HUES48 (cell line): ENCODE results near the gene ACSF3.

Source experiments
- H3K27ac ChIP-seq: one replicate; pipeline ENCODE4 v1.7.0; 2013; ENCODE audit warnings: low read depth, low read length, inconsistent platforms
- H3K27me3 ChIP-seq: 2 replicates; pipeline ENCODE4 v1.6.1; 2013; ENCODE audit warnings: mild to moderate bottlenecking, low read length; ENCODE audit not compliant: control insufficient read depth, insufficient read depth
- H3K36me3 ChIP-seq: 2 replicates; pipeline ENCODE4 v1.6.1; 2013; ENCODE audit warnings: low read length; ENCODE audit not compliant: control insufficient read depth, insufficient read depth
- H3K4me1 ChIP-seq: 2 replicates; pipeline ENCODE4 v1.6.1; 2013; ENCODE audit warnings: mild to moderate bottlenecking, low read length; ENCODE audit not compliant: control insufficient read depth, insufficient read depth
- H3K4me3 ChIP-seq: 2 replicates; pipeline ENCODE4 v1.5.1; 2013; ENCODE audit warnings: mild to moderate bottlenecking, low read depth, low read length
- H3K9ac ChIP-seq: 2 replicates; pipeline ENCODE4 v1.6.1; 2013; ENCODE audit warnings: mild to moderate bottlenecking, low read depth, low read length, moderate library complexity
- H3K9me3 ChIP-seq: 2 replicates; pipeline ENCODE4 v1.6.1; 2013; ENCODE audit warnings: low read length; ENCODE audit not compliant: control insufficient read depth, insufficient read depth

The ACSF3 gene

DNA sequence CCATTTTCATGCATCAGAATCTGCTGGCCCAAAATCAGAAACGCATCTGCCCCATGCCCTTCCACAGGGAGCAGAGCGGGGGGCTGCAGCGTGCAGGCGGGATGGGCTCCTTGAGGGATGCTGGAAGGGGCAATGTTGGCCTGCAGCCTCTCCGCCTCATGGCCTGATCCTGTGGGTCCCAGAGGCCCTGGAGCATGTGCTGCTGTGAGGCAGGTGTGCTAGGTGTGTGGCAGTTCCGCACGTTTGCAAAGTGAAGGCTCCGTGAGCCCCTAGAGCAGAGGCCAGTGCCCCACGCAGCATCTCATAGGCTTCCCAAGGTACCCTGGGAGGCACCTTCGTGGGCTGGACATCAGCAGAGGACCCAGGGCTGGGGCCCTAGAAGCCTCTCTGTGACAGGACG, 41.5 kb downstream of the ACSF3 start:
- no peaks in the 10 kb centered on the region for H3K9me3 ChIP-seq
- peaks cover 17% of the 10 kb centered on the region for H3K36me3 ChIP-seq
- H3K4me3 ChIP-seq, result no peak overlapping the region
- H3K27me3 ChIP-seq, result no peaks in the 10 kb centered on the region
- no peak overlapping the region for H3K9ac ChIP-seq
- no peak overlapping the region for H3K27ac ChIP-seq
- H3K4me1 ChIP-seq, result no peaks in the 10 kb centered on the region

DNA sequence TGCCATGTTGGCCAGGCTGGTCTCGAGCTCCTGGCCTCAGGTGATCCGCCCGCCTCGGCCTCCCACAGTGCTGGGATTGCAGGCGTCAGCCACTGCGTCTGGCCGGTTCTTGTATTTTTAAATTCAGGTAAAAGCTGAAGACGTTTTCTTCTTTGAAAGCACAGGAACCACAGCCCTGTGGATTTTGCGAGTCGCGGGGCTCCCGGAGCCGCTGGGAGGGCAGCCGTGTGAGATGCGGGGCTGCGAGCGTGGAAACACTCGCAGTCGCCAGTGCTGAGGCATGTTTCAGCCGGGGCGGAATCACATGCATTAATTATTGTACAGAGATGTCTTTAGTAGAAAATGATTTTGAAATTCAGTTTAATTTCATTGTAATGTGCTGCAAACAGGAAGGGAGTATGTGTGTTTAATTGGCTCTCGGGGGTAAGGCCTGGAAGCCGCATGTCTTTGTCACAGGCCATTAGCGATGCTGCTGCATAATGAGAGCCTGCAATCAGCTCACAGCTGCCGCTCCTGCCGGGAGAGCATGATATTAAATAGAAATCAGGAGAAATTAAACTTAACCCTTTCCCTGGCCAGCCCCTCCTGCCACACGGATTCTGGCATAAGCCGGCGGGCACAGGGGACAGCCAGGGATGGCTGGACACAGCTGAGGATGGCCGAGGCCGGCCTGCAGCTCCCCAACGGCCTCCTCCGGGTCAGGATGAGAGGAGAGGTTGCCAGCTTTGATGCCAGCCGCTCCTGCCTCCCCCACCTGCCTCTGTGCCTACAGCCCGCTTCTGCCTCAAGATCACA, 42.5 kb downstream of the ACSF3 start:
- Histone ChIP-seq H3K9ac (no peak overlapping the region), H3K9me3 (no peaks in the 10 kb centered on the region)

DNA sequence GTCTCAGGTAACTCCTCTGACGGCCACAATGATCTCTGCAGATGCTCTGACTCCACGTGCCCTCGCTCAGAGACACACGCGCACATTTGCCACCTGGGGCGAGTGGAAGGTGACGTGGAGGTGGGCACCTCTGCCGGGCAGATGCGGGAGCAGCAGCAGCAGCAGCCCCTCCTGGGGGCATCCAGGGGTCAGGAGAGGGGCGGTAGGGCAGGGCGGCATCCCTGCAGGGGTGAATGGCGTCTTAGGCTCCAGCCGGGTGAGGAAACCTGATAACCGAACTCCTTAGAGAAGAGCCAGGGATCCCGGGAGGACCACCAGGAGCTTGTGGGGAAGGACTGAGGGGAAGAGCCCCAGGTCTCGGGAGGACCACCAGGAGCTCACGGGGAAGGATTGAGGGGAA, 43.3 kb downstream of the ACSF3 start:
- Histone ChIP-seq H3K27me3 (no peaks in the 10 kb centered on the region), H3K4me1 (no peaks in the 10 kb centered on the region), H3K27ac (no peak overlapping the region), H3K9ac (no peak overlapping the region), H3K4me3 (no peak overlapping the region), H3K36me3 (peaks cover 31% of the 10 kb centered on the region), H3K9me3 (no peaks in the 10 kb centered on the region)

More for the DNA sequence above, 42.5 kb downstream of the ACSF3 start:
- Histone ChIP-seq H3K27me3 (no peaks in the 10 kb centered on the region), H3K27ac (no peak overlapping the region), H3K4me3 (no peak overlapping the region), H3K4me1 (no peaks in the 10 kb centered on the region), H3K36me3 (peaks cover 26% of the 10 kb centered on the region)

DNA sequence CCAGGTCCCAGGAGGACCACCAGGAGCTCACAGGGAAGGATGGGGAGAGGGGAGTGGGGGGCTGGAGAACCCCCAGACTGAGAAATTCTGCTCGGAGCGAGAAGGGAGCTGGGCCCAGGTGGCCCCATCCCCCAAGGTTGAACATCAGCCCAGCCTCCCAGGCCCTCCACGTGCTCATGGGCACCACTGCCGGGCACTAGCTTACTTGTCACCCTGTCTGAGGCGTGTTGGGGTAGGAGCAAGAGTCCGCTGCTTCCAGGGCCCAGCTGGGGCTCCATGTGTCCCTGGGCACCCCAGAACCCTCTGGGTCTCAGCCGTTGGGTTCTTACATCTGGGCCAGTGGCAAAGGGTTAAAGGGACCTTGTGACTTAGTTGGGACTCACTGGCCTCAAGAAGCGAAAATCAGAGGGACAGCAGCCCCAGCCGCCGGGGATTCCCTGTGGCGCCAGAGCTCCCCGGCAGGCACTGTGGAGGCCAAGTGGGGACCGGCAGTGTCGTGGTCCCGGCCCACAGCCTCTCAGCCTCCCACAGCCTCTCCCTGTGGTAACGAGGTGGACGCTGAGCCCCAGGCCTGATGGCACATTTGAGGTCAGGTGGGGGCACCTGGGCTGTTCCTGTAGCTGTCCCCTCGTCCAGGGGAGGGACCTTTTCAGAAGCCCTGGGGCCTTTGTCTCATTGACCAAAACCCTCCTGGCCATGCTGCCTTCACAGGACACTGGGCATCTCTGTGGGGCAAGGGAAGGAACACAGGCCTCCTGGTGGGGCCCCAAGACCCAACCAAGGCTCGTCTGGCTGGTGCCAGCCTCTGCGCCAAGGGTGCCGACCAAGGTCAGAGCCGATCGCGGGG, 44.2 kb downstream of the ACSF3 start:
- Histone ChIP-seq H3K4me1 (no peaks in the 10 kb centered on the region), H3K27me3 (no peaks in the 10 kb centered on the region), H3K9me3 (no peaks in the 10 kb centered on the region), H3K9ac (no peak overlapping the region), H3K36me3 (peaks cover 30% of the 10 kb centered on the region), H3K27ac (no peak overlapping the region), H3K4me3 (no peak overlapping the region)

DNA sequence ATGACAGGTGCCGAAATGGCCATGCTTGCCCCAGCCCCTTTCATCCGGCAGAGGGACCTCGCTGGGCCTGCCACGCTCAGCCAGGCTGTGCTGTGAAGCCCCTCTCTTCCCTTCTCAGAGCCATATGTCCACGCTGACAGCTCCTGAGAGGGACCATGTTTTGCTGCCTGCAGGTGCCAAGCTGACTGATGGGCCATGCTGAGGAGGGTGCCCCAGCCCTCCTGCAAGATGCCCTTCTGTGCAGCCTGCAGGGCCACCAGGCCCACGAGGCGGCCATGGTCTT, 44.8 kb downstream of the ACSF3 start:
- peaks cover 29% of the 10 kb centered on the region for H3K36me3 ChIP-seq
- no peaks in the 10 kb centered on the region for H3K4me1 ChIP-seq
- no peaks in the 10 kb centered on the region for H3K9me3 ChIP-seq
- H3K9ac ChIP-seq, result no peak overlapping the region
- no peak overlapping the region for H3K4me3 ChIP-seq
- H3K27me3 ChIP-seq, result no peaks in the 10 kb centered on the region
- no peak overlapping the region for H3K27ac ChIP-seq

DNA sequence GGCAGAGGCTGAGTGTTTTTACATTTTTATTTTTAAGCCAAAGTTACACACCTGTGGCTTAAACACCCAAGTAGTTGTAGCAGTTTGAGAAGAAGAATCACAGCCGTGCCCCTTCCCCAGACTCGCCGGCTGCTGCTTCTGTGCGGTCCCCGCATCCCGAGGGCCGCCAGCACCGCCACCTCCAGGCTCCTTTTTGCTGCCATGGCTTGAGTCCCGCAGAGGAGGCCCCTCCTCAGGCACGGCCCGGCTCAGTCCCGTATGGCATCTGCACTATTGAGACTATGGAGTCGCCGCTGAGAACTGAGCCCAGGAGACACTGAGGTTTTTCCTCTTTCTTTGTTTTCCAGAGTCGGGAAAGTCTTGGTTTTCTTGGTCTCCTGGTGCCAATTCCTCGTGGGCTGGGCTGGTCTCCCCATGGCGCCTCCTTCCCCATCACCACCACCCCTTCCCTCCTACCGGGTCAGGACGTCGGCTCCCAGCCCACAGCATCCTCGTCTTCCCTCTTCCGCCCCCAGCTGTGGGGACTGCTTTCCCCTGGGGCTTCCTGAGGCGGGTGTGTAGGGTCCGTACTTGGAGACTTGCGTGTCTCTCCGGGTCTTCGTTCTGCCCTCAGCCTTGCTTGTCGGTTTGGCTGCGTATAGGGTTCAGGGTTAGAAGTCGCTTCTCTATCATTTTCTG, 45.3 kb downstream of the ACSF3 start:
- Histone ChIP-seq H3K36me3 (peaks cover 24% of the 10 kb centered on the region; the same call in 1 of the 2 replicates), H3K4me3 (no peak overlapping the region), H3K27me3 (no peaks in the 10 kb centered on the region), H3K9ac (no peak overlapping the region), H3K9me3 (no peaks in the 10 kb centered on the region), H3K27ac (no peak overlapping the region), H3K4me1 (no peaks in the 10 kb centered on the region)

DNA sequence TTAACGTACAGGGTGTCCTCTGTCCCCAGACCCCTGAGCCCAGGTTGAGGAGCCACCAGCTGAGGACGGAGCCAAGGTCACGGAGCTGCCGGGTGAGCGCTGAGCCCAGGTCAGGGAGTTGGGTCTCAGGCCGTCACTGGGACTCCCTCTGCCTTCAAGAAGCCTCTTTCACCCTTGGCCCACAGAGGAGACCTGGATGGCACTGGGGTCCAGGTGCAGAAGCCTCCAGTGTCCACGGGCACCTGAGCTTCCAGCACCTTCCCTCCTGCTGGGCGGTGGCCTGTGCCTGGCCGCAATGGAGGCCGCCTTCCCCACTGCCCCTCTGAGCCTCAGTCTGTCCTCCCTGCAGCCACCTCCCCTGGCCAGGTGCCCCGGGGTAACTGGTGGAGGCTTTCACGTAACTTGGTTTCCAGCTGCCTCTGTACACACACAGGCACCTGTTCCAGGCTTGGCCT, 46.3 kb downstream of the ACSF3 start:
- no peak overlapping the region for H3K9ac ChIP-seq
- H3K36me3 ChIP-seq, result peaks cover 23% of the 10 kb centered on the region; the same call in 1 of the 2 replicates
- H3K4me3 ChIP-seq, result no peak overlapping the region
- no peaks in the 10 kb centered on the region for H3K9me3 ChIP-seq
- no peak overlapping the region for H3K27ac ChIP-seq
- no peaks in the 10 kb centered on the region for H3K4me1 ChIP-seq
- H3K27me3 ChIP-seq, result no peaks in the 10 kb centered on the region

DNA sequence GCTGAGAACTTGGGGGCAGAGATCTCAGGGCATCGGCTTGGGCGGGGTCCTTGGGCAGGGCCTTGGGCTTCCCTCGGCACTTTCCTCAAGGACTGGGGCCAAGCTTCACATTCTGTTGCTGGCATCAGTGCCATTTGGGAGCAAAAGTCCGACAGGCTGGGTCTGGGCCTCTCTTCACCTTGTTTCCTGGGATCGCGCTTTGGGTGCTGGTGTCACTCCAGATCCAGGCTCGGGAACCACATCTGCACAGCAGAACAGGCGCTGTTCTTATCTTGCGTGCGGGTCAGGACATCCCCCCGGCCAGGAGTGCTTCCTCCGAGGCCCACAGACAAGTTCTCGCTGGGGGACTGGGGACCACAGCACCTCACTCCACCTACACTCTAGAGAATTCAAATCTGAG, 46.7 kb downstream of the ACSF3 start:
- Histone ChIP-seq H3K4me3 (no peak overlapping the region), H3K9me3 (no peaks in the 10 kb centered on the region), H3K27me3 (no peaks in the 10 kb centered on the region), H3K9ac (no peak overlapping the region), H3K36me3 (peaks cover 23% of the 10 kb centered on the region; the same call in 1 of the 2 replicates), H3K4me1 (no peaks in the 10 kb centered on the region), H3K27ac (no peak overlapping the region)

DNA sequence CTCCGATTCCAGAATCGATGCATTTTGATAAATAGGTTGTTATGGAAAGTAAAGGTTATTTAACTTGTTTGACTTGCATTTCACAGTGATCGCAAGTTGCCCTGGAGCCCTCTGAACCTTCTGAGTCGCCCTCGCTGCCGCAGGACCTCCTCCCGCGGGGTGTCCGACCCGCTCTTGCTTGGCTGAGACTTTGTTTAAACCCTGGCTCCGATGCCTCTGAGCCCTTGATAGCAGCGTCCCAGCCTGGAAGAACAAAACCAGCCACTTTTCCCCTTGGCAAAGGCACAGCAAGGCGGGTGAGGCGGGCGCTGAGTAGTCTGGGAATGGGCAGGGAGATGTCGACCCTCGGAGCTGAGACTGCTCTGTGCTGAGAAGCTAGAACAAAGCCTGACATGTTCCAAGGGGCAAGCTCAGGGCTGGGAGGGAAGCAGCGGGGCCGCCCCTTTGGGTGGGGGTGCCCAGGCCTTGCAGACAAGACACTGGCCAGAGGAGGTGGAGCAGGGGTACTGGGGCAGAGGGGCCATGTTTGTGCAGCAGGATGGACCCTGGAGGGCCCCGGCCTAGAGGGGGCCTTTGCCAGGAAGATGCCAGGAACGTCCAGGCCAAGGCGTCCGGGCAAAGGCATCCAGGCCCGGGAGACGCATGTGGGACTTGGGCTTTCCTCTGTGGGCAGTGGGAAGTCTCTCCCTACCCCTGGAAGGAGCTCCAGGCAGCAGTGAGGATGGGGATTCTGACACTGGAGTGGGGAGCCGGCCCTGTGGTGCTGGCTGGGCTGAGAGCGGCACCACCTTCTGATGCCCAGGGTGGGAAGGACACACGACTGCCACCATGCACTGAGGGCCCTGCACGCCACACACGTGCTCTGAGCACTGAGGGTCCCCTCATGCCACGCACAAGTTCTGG, 47.6 kb downstream of the ACSF3 start:
- Histone ChIP-seq H3K27me3 (no peaks in the 10 kb centered on the region), H3K4me1 (no peaks in the 10 kb centered on the region), H3K4me3 (no peak overlapping the region), H3K27ac (no peak overlapping the region), H3K9ac (no peak overlapping the region), H3K36me3 (peaks cover 23% of the 10 kb centered on the region; the same call in 1 of the 2 replicates), H3K9me3 (no peaks in the 10 kb centered on the region)

DNA sequence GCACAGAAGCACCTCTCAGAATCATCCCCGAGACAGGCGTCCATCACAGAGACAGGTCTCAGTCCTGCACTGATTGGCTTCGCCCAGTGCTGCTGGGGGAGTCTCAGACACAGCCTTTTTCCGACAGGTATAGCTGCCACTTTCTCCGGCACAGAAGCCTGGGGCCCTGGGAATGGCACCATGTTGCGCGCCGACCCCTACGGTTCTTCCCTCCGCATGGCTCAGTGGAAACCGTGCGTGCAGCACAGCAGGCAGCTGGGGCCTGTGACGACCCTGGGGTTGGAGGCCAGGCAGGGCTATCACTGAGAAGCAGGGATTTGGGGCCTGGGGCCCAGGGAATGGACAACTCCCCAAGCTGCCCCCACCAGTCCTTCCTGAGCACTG, 48.2 kb downstream of the ACSF3 start:
- no peak overlapping the region for H3K9ac ChIP-seq
- H3K9me3 ChIP-seq, result no peaks in the 10 kb centered on the region
- H3K27ac ChIP-seq, result no peak overlapping the region

More for the DNA sequence above, 48.2 kb downstream of the ACSF3 start:
- Histone ChIP-seq H3K27me3 (no peaks in the 10 kb centered on the region), H3K4me3 (no peak overlapping the region), H3K4me1 (no peaks in the 10 kb centered on the region), H3K36me3 (peaks cover 27% of the 10 kb centered on the region; the same call in 1 of the 2 replicates)
